Hypothalamus (tissue), 51 donors: ENCODE results near the gene MYO3B.

Experiments used
- DNase-seq, 51 donors: peaks; one replicate each; lab custom pipeline; 2025; lab: John Stamatoyannopoulos, UW

The MYO3B gene

GRCh38 chr2:170177950-170178781 lies at the start of gene MYO3B:
Gene MYO3B, plus strand, starts transcription at chr2:170178147. Its CDS starts 141 bp downstream, at chr2:170178288.
- DNase-seq, result peak in 6 of 51 donors; percentile 5 to 57 (median 12)

- no peak for DNase-seq
Measured at GRCh38 chr2:170139276-170139967, 38.5 kb upstream of the MYO3B start.

- DNase-seq, result no peak
Measured at GRCh38 chr2:170140561-170140960, 37.4 kb upstream of the MYO3B start.

- no peak for DNase-seq
Measured at GRCh38 chr2:170141865-170142264, 36.1 kb upstream of the MYO3B start.

- no peak for DNase-seq
Measured at GRCh38 chr2:170142502-170142901, 35.4 kb upstream of the MYO3B start.

- DNase-seq, result no peak
Measured at GRCh38 chr2:170143045-170143717, 34.8 kb upstream of the MYO3B start.

- no peak for DNase-seq
Measured at GRCh38 chr2:170144761-170145160, 33.2 kb upstream of the MYO3B start.

- no peak for DNase-seq
Measured at GRCh38 chr2:170145191-170145590, 32.8 kb upstream of the MYO3B start.

GRCh38 chr2:170145675-170146432 lies 32.1 kb upstream of the MYO3B start:
- DNase-seq, result no peak

GRCh38 chr2:170146784-170147183 lies 31.2 kb upstream of the MYO3B start:
- DNase-seq, result no peak

- DNase-seq, result no peak
Measured at GRCh38 chr2:170147576-170147975, 30.4 kb upstream of the MYO3B start.

GRCh38 chr2:170148161-170148560 lies 29.8 kb upstream of the MYO3B start:
- DNase-seq, result no peak

GRCh38 chr2:170152421-170152820 lies 25.5 kb upstream of the MYO3B start:
- DNase-seq, result no peak

- peak in 1 of 51 donors; percentile 6 for DNase-seq
Measured at GRCh38 chr2:170155022-170155722, 22.8 kb upstream of the MYO3B start.

- DNase-seq, result no peak
Measured at GRCh38 chr2:170155723-170156253, 22.2 kb upstream of the MYO3B start.

- no peak for DNase-seq
Measured at GRCh38 chr2:170156592-170156991, 21.4 kb upstream of the MYO3B start.

GRCh38 chr2:170157025-170157684 lies 20.8 kb upstream of the MYO3B start:
- no peak for DNase-seq

GRCh38 chr2:170159060-170159459 lies 18.9 kb upstream of the MYO3B start:
- DNase-seq, result no peak
